HG03066 (cell line): ENCODE results near the gene FBLN2.

Experiments
- ATAC-seq: cut with Tn5 transposase; IDR thresholded peaks from one replicate; pipeline ENCODE4 v1.9.1; 2021; ENCODE audit warnings: low read depth; ENCODE audit not compliant: unreplicated experiment

Gene FBLN2

DNA sequence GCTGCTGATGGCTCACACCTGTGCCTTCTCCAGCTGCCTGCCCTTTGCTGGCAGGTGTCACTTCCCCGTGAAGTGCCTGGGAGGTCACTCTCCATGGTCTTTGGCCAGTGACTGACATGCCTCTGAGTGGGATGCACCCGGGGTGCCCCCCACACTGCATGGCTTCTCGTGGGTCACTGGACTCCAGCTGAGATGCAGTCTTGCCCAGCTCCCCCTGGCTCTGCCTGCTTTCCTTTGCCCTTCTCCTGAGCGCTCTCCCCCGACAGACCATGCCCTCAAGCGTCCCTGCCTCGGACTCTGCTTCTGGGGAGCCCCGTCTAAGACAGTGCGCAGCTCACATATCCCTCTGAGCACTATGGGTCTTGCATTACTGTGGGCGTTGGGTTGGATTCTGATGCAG lies 14.4 kb downstream of the FBLN2 start:
- no peak for ATAC-seq

DNA sequence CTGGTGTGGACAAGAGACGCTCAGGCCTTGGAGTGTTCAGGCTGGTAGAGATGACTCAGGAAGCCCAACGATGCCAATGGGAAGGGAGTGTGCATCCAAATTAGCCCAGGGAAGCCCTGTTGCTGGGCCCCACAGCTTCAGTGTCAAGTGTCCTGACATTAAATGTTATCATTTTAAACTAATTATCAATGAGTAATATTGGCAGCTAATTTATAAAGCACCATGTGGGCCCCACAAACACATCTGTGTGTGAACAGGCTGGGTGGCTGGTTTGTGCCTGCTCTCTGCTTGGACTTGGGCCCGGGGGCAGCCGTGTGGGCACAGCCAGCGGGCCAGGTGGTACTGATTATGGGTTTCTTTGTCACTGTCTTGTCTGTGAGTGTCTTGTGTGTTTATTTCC lies 15.0 kb downstream of the FBLN2 start:
- ATAC-seq, result no peak

DNA sequence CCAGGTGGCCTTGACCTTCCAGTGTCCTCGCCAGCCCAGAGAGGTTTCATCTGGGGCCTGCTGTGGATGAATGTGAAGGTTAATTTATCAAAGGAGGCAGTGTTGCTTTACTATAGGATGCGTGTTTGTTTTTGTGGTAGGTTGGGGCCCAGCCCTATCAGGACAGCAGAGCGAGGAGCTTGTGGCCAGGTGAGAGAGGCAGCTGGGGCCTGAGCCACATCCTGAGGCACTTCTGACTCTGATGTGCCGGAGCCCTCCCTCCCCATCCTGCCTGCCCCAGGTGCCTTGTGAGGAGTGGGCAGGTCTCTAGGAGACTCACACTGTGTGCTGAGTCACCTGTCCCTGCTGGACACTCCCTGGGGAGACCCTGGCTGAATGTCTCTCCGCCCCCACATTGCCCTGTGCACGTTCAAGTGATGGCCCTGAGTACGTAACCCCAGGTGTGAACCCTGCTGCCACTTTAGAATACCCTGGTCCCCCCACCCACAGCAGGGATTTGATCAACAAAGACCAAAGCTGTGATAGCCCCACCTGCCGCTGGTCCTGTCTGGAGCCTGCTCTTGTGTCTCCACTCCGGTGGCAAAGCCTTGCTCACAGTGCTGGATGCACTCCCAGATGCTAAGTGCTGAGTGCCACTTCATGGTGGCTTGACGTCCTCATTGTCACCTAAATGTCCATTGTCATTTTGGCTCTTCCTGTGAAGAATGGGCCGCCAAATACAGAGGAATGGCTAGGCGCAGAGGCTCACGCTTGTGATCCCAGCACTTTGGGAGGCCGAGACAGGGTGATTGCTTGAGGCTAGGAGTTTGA lies 16.0 kb downstream of the FBLN2 start:
- ATAC-seq, result no peak

DNA sequence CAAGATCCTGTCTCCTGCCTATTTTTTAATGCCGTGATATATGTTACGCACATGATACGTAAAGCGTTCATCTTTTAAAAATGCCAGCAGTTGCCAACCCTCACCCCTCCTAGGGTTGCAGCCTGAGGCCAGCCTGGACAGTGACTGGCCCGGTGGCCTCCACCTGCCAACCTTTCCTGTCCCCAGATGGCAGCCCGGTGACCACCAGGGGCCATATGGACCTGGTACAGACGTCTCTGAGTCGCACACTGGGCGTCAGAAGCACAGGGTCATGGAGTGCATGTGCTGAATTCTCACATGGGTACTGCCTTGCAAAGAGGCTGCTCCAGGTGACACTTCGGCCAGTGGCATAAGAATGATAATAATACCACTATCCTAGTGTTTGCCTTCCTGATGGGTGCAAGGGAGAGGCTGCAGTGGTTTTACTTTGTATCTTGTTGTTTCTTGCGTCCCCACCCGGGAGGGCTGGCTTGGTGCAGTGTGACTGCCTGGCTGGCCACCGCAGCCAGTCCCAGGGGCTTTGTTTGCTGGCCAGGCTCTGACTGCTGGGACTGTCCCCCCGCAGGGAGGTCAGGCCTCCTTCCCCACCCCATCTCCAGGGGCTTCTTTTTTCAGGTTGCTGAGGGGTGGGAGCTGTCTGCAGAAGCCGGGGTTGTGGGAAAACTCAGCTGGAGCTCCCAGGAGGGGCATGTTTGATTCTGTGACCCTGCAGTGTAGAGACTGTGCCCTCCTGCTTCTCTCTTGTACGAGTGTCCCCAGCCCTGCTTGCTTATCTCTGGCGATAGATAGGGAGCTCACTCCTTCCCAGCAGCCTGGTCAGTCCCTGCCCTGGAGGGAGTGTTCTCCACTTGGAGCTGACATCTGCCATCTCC lies 16.9 kb downstream of the FBLN2 start:
- ATAC-seq, result no peak

DNA sequence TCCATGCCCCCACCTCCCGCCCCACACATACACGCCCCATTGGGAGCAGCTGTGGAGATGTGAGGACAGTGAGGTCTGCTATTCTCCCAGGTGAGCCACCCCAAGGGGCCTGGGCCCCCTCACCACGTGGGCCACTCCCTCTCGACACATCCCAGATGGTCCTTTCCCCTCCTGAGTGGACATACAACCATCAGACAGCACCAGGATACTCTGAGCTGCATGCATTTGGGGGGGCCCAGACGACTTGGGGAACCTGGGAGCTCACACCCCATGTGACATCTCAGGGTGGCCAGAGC lies 17.5 kb downstream of the FBLN2 start:
- ATAC-seq, result no peak

DNA sequence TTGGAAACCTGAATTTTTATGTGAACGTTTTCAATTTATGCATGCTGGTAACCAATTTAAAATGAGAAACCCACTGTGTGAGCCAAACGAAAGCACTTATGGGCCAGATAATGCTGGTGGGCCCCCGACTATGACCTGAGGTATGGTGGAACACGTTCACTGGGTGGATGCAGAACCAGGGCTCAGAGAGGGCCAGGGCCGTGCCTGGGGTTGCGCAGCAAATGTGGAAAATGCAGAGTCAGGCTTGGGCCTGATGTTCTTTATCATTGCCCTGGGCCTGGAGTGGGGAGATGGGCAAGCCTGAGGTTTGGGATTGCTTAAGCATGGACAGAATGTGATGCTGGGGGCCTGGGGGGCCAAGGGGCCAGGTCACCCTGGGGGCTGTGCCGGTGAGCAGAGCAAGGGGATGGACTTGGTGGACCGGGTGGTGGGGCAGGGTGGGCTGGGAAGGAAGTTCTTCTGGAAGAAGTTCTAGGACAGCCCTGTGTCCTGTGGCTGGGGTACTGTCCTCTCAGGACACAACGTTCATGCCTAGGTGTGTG lies 17.9 kb downstream of the FBLN2 start:
- ATAC-seq, result no peak

- ATAC-seq, result no peak
Measured at GRCh38 chr3:13567684-13568514, 19.0 kb downstream of the FBLN2 start.

DNA sequence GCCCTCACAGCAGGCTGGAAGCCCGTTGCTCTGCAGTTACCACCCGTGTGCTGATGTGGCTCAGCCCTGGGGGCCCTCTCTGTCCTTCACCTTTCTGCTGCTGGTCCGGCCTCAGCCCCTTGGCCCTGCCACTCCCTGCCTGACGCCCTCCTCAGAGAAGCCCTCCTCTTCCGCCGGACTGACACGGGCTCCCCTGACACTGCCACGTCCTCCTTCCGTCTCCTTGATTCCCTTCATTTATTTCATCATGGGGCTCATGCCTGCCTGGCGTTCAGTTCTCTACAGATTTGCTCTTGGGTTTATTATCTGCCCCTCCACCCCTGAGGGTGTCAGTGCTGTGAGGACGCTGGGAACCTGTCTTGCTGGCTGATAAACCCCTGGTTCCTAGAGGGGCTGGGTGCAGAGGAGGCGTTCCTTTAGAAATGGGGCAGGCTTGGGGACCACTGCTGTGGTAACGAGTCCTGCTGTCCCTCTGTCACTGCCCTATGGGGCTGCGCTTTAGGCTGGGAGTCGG lies 19.6 kb downstream of the FBLN2 start:
- no peak for ATAC-seq

GRCh38 chr3:13569201-13569600 lies 20.3 kb downstream of the FBLN2 start:
- no peak for ATAC-seq

DNA sequence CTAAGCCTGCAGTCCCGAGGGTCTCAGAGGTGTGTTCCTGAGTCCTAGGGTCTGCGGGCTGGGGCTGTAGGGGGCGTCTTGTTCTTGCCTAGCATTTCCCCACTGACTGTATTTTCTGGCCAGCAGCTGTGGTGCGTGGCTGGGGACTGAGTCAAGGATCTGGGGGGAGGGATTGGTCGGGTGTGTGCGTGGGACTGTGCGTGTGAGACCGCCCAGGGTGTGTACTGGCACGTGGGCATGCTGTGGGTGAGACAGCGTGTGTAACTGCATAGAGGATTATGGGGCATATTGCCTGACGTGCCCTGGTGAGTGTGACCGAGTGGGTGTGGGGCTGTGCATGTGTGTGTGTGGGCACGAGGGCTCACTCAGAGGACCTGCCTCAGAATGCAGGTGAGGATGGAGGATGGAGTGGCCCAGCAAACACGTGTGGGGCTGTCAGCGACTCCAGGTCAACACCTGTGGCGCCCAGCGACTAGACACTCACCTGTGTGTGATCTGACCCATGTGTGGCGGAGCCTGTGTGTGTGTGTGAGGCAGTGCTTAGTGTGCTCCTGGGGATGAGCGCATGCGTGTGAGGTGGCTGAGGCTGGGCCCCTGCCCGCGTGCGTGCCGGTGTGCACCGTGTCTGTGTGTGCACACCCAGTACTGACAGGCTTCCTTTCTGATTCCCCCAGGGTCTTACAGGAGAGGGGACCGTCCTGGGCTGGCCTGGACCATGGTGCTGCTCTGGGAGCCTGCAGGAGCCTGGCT lies 20.9 kb downstream of the FBLN2 start:
- ATAC-seq, result no peak

DNA sequence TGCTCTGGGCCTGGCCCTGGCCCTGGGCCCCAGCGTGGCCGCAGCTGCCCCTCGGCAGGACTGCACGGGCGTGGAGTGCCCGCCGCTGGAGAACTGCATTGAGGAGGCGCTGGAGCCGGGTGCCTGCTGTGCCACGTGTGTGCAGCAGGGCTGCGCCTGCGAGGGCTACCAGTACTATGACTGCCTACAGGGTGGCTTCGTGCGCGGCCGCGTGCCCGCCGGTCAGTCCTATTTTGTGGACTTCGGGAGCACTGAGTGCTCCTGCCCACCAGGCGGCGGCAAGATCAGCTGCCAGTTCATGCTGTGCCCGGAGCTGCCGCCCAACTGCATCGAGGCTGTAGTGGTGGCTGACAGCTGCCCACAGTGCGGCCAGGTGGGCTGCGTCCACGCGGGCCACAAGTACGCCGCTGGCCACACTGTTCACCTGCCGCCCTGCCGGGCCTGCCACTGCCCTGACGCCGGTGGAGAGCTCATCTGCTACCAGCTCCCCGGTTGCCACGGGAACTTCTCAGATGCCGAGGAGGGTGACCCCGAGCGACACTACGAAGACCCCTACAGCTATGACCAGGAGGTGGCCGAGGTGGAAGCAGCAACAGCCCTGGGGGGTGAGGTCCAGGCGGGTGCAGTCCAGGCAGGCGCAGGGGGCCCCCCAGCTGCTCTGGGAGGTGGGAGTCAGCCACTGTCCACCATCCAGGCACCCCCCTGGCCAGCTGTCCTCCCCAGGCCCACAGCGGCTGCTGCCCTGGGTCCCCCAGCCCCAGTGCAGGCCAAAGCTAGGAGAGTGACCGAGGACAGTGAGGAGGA lies 21.7 kb downstream of the FBLN2 start:
- ATAC-seq, result no peak

GRCh38 chr3:13571264-13571663 lies 22.3 kb downstream of the FBLN2 start:
- no peak for ATAC-seq

DNA sequence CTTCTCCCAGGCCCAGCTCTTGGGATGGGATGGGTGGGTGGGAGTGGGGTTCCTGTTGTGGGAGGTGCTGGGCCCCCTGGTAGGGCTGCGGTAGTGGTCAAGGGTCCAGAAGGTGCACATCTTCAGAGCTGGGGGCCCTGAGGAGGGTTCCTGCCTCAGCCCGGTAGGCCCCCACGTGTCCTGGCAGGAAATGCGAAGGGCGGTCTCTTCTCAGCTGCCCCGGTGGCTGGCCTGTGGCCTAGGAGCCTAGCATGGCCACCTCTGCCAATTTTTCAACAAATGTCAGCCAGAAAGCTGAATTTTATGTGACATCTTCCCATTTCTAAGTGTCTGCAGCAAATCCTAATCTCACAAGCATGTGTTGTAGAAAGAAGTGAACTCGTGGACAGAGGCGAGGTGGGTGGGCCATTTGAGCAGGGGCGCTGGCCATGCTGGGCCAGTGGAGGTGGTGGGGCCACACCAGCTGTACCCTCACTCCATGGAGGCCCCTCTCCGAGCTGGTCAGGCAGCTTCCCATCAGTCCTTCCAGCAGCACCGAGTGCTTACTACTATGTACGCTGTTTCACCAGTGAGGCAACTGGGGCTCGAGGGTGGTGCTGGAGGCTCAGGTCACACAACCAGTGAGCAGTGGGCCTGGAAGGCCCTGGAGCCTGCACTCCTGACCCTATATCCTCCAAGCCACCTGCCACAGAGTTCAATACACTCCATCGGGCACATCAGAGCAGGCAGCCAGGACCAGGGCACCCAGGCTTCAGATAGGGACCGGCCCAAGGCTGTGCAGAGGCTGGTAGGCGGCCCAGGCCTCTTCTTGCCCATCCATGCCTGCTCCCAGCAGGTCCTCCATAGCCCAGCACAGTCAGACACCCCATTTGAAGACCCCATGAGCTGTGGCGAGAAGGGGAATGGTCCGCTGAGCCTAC lies 23.2 kb downstream of the FBLN2 start:
- no peak for ATAC-seq

- ATAC-seq, result no peak
Measured at GRCh38 chr3:13572926-13573623, 24.1 kb downstream of the FBLN2 start.

DNA sequence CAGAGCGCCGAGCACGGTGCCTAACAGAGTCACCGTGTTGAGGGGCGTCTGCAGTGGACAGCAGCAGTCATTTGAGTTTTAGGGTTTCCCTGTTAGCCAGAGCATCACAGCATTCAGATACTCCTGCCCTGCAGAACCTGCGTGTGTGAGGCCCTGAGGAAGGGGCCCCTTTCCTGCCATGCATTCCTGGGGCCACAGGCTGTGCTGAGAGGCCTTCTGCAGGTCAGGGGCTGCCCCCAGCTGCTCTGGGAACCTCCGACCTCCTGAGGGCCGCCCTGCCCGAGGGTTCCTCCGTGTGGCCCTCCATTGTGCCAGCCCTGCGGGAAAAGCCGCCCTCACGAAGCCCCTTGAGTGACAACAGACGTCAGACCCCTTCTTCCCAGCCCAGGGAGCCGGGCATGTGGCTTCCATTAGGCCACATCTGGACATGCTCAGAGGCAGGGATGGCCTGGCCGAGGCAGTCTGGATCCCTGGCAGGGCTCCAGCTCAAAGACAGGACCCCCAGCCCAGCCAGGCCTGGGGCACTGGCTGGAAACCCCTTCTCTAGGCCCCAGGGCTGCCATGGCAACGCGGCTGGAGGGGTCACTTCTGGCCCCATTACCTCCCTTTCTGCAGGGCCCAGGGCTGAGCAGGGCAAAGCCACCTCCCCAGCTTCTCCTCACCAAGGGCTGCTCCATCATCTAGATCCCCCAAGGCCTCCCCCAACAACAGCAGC lies 25.3 kb downstream of the FBLN2 start:
- ATAC-seq, result no peak

GRCh38 chr3:13574798-13575451 lies 26.0 kb downstream of the FBLN2 start:
- ATAC-seq, result no peak
